Measurements from ENCODE around the gene CALB2.

Gene CALB2

GRCh38 chr16:71341881-71342280, 16.6 kb upstream of the CALB2 start:
- Histone ChIP-seq H3K36me3 (ENCODE audit: insufficient read depth, low read depth, low read length) (no peaks in the 10 kb centered on the region), H3K9me3 (ENCODE audit: insufficient read depth, low read depth, low read length) (no peaks in the 10 kb centered on the region), H3K27ac (ENCODE audit: low read length) (no peak overlapping the region), H3K9ac (ENCODE audit: low read depth, low read length) (no peak overlapping the region), H3K4me1 (ENCODE audit: insufficient read depth, low read length) (no peaks in the 10 kb centered on the region), H3K27me3 (ENCODE audit: insufficient read depth, low read length) (peaks cover 5% of the 10 kb centered on the region), H3K4me3 (ENCODE audit: low read length) (no peak overlapping the region)

- Histone ChIP-seq H3K27me3 (ENCODE audit: insufficient read depth, low read length) (peaks cover 5% of the 10 kb centered on the region), H3K4me3 (ENCODE audit: low read length) (no peak overlapping the region), H3K27ac (ENCODE audit: low read length) (no peak overlapping the region), H3K36me3 (ENCODE audit: insufficient read depth, low read depth, low read length) (no peaks in the 10 kb centered on the region), H3K9me3 (ENCODE audit: insufficient read depth, low read depth, low read length) (no peaks in the 10 kb centered on the region), H3K4me1 (ENCODE audit: insufficient read depth, low read length) (no peaks in the 10 kb centered on the region), H3K9ac (ENCODE audit: low read depth, low read length) (no peak overlapping the region)
These were observed 15.4 kb upstream of the CALB2 start for GRCh38 chr16:71343078-71343477.

GRCh38 chr16:71344315-71344905, 14.1 kb upstream of the CALB2 start:
- no peaks in the 10 kb centered on the region for H3K4me1 ChIP-seq (ENCODE audit: insufficient read depth, low read length)
- no peak overlapping the region for H3K9ac ChIP-seq (ENCODE audit: low read depth, low read length)
- no peak overlapping the region for H3K27ac ChIP-seq (ENCODE audit: low read length)
- H3K36me3 ChIP-seq (ENCODE audit: insufficient read depth, low read depth, low read length) = no peaks in the 10 kb centered on the region
- H3K27me3 ChIP-seq (ENCODE audit: insufficient read depth, low read length) = peaks cover 5% of the 10 kb centered on the region
- H3K9me3 ChIP-seq (ENCODE audit: insufficient read depth, low read depth, low read length) = no peaks in the 10 kb centered on the region
- no peak overlapping the region for H3K4me3 ChIP-seq (ENCODE audit: low read length)

- Histone ChIP-seq H3K9me3 (ENCODE audit: insufficient read depth, low read depth, low read length) (no peaks in the 10 kb centered on the region), H3K4me3 (ENCODE audit: low read length) (no peak overlapping the region), H3K27ac (ENCODE audit: low read length) (no peak overlapping the region), H3K9ac (ENCODE audit: low read depth, low read length) (no peak overlapping the region), H3K27me3 (ENCODE audit: insufficient read depth, low read length) (peaks cover 5% of the 10 kb centered on the region), H3K4me1 (ENCODE audit: insufficient read depth, low read length) (no peaks in the 10 kb centered on the region), H3K36me3 (ENCODE audit: insufficient read depth, low read depth, low read length) (no peaks in the 10 kb centered on the region)
These were observed 13.5 kb upstream of the CALB2 start for GRCh38 chr16:71345031-71345430.

DNA sequence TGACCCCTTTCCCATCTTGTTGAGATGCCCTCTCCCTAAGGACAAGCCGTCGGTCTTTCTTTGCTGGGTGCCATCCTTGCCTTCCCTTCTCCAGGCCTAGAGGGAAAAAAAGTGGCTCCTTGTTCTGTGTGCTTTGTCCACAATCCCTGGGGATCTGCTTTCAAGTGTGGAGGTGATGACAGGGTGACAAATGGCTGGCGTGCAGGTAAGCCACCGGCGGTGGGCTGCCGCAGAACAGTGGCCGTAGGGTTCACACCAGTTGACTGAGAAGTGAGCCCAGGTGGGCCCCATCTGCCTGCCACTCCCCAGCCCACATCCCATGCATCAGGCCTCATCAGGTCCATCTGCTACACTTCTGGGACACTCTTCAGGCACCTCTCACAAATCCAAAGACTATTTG, 11.4 kb upstream of the CALB2 start:
- no peak overlapping the region for H3K4me3 ChIP-seq (ENCODE audit: low read length)
- no peak overlapping the region for H3K9ac ChIP-seq (ENCODE audit: low read depth, low read length)
- no peaks in the 10 kb centered on the region for H3K9me3 ChIP-seq (ENCODE audit: insufficient read depth, low read depth, low read length)

GRCh38 chr16:71348262-71349085, 10.0 kb upstream of the CALB2 start:
- Histone ChIP-seq H3K9me3 (ENCODE audit: insufficient read depth, low read depth, low read length) (no peaks in the 10 kb centered on the region), H3K4me1 (ENCODE audit: insufficient read depth, low read length) (no peaks in the 10 kb centered on the region; the same call in 1 of the 2 replicates), H3K4me3 (ENCODE audit: low read length) (no peak overlapping the region), H3K9ac (ENCODE audit: low read depth, low read length) (no peak overlapping the region), H3K27ac (ENCODE audit: low read length) (no peak overlapping the region), H3K36me3 (ENCODE audit: insufficient read depth, low read depth, low read length) (no peaks in the 10 kb centered on the region), H3K27me3 (ENCODE audit: insufficient read depth, low read length) (peaks cover 5% of the 10 kb centered on the region)

More for the DNA sequence above, 11.4 kb upstream of the CALB2 start:
- H3K36me3 ChIP-seq (ENCODE audit: insufficient read depth, low read depth, low read length) = no peaks in the 10 kb centered on the region
- peaks cover 5% of the 10 kb centered on the region for H3K27me3 ChIP-seq (ENCODE audit: insufficient read depth, low read length)
- H3K4me1 ChIP-seq (ENCODE audit: insufficient read depth, low read length) = no peaks in the 10 kb centered on the region; the same call in 1 of the 2 replicates
- H3K27ac ChIP-seq (ENCODE audit: low read length) = no peak overlapping the region

DNA sequence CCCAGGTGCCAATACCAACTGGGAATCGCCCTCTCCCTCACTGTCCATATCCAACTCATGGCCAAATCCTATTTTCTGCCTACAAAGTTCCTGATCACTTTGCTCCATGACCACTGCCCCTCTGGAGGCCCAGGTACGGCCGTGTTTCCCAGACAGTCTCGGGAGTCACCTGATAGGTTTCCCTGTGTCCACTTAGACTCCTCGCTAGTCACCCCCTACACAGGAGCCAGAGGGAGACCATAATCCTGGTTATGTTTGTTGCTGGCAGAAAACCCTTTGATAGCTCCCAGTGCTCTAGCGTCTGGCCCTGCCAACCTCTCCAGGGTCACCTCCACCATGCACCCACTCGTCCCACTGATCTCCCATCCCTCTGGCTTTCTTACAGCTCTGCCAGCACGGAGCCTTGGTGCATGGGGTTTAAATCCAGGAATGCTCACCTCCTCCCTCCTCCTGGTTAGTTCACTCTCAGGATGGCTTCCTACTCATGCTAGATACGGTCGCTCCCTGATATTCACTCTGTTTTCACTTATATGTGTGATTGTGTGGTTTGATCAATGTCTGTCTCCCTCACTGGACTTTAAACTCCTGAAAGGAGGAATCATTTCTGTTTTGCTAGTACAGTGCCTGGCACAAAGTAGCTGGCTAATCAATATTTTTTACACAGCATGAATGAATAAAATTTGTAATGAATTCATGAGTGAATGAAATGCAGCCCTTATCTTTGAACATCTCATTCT, 7.5 kb upstream of the CALB2 start:
- no peak overlapping the region for H3K4me3 ChIP-seq (ENCODE audit: low read length)
- H3K4me1 ChIP-seq (ENCODE audit: insufficient read depth, low read length) = no peaks in the 10 kb centered on the region; the same call in 1 of the 2 replicates
- no peaks in the 10 kb centered on the region for H3K9me3 ChIP-seq (ENCODE audit: insufficient read depth, low read depth, low read length)
- H3K27ac ChIP-seq (ENCODE audit: low read length) = no peak overlapping the region
- H3K36me3 ChIP-seq (ENCODE audit: insufficient read depth, low read depth, low read length) = no peaks in the 10 kb centered on the region
- H3K9ac ChIP-seq (ENCODE audit: low read depth, low read length) = no peak overlapping the region
- peaks cover 6% of the 10 kb centered on the region for H3K27me3 ChIP-seq (ENCODE audit: insufficient read depth, low read length)

- no peak overlapping the region for H3K27ac ChIP-seq (ENCODE audit: low read length)
These were observed 7.0 kb upstream of the CALB2 start for GRCh38 chr16:71351558-71351901.

GRCh38 chr16:71352466-71352865, 6.1 kb upstream of the CALB2 start:
- Histone ChIP-seq H3K27ac (ENCODE audit: low read length) (no peak overlapping the region), H3K4me1 (ENCODE audit: insufficient read depth, low read length) (no peaks in the 10 kb centered on the region; the same call in none of the 2 replicates), H3K9me3 (ENCODE audit: insufficient read depth, low read depth, low read length) (no peaks in the 10 kb centered on the region), H3K27me3 (ENCODE audit: insufficient read depth, low read length) (peaks cover 12% of the 10 kb centered on the region), H3K9ac (ENCODE audit: low read depth, low read length) (no peak overlapping the region), H3K4me3 (ENCODE audit: low read length) (no peak overlapping the region), H3K36me3 (ENCODE audit: insufficient read depth, low read depth, low read length) (no peaks in the 10 kb centered on the region)

More at GRCh38 chr16:71351558-71351901, 7.0 kb upstream of the CALB2 start:
- H3K9ac ChIP-seq (ENCODE audit: low read depth, low read length) = no peak overlapping the region
- H3K4me1 ChIP-seq (ENCODE audit: insufficient read depth, low read length) = no peaks in the 10 kb centered on the region; the same call in 1 of the 2 replicates
- H3K4me3 ChIP-seq (ENCODE audit: low read length) = no peak overlapping the region
- H3K27me3 ChIP-seq (ENCODE audit: insufficient read depth, low read length) = peaks cover 6% of the 10 kb centered on the region
- H3K9me3 ChIP-seq (ENCODE audit: insufficient read depth, low read depth, low read length) = no peaks in the 10 kb centered on the region
- no peaks in the 10 kb centered on the region for H3K36me3 ChIP-seq (ENCODE audit: insufficient read depth, low read depth, low read length)

DNA sequence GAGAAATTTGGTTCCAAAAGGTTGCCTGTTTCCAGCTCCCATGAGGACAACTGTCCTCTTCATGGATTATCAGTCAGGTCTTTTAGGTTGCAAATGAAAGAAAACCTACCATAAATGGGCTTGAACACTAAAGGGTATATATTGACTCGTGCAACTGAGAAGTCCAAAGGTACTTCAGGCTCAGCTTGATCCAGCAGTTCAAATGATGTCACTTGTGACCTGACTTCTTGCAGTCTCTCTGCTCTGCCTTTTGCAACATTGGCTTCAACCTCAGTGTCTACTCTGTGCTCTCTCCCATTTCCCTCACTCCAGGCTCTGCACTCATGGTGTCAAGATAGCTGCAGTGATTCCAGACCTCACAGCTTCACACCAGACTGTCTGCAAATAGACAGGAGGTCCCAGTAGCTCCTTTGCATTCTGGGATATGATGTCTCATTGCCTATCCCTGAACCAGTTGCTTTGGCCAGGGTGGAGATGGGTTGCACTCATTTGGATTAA, 5.5 kb upstream of the CALB2 start:
- H3K27me3 ChIP-seq (ENCODE audit: insufficient read depth, low read length) = peaks cover 17% of the 10 kb centered on the region
- no peak overlapping the region for H3K9ac ChIP-seq (ENCODE audit: low read depth, low read length)
- no peak overlapping the region for H3K4me3 ChIP-seq (ENCODE audit: low read length)
- no peaks in the 10 kb centered on the region; the same call in none of the 2 replicates for H3K4me1 ChIP-seq (ENCODE audit: insufficient read depth, low read length)
- H3K9me3 ChIP-seq (ENCODE audit: insufficient read depth, low read depth, low read length) = no peaks in the 10 kb centered on the region
- no peak overlapping the region for H3K27ac ChIP-seq (ENCODE audit: low read length)
- no peaks in the 10 kb centered on the region for H3K36me3 ChIP-seq (ENCODE audit: insufficient read depth, low read depth, low read length)

GRCh38 chr16:71353736-71354135, 4.8 kb upstream of the CALB2 start:
- Histone ChIP-seq H3K4me1 (ENCODE audit: insufficient read depth, low read length) (no peaks in the 10 kb centered on the region; the same call in none of the 2 replicates), H3K27me3 (ENCODE audit: insufficient read depth, low read length) (peaks cover 23% of the 10 kb centered on the region), H3K27ac (ENCODE audit: low read length) (no peak overlapping the region), H3K9me3 (ENCODE audit: insufficient read depth, low read depth, low read length) (no peaks in the 10 kb centered on the region), H3K36me3 (ENCODE audit: insufficient read depth, low read depth, low read length) (no peaks in the 10 kb centered on the region), H3K4me3 (ENCODE audit: low read length) (no peak overlapping the region), H3K9ac (ENCODE audit: low read depth, low read length) (no peak overlapping the region)
